H4 (cell line): ENCODE results near the gene ASAP2. TPM values are rescaled to one million over a fixed set of nuclear protein-coding genes. Genes with fewer than 3 reads are reported as not detected.

Experiments used
- DNase-seq: peaks from one replicate; pipeline ENCODE4 v3.0.0-alpha.2; 2015; ENCODE audit warnings: low spot score
- total RNA-seq: library from RNA; depleted of rRNA; stranded (reverse); fragments of >200 nt; shearing (Covaris generic); gene quantifications from 2 replicates; pipeline ENCODE4 v1.2.3, GENCODE V29; 2014

ASAP2 gene
- total RNA-seq, 1 experiment from 2014 or later, result 10.4 TPM

- no peak for DNase-seq
Observed at GRCh38 chr2:9319338-9319715, 112.7 kb downstream of the ASAP2 start.

DNA sequence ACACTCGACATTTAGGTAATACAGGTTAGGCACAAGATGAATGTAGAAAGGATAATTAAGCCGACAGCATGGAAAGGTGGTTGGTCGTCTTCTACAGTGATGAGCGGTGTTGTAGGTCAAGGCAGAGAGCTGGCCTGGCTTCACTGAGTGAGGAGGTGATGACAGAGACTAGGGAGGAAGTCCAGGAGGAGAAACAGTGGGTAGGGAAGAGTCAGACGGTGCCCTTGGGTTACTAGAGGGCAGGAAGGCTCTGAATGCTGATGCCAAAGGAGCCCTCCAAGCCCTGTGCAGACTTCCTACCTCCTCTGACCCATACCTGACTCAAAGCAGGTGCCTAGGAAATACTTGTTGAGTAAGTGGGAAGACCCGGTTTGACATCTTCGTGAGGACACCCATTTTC, 116.0 kb downstream of the ASAP2 start:
- no peak for DNase-seq

DNA sequence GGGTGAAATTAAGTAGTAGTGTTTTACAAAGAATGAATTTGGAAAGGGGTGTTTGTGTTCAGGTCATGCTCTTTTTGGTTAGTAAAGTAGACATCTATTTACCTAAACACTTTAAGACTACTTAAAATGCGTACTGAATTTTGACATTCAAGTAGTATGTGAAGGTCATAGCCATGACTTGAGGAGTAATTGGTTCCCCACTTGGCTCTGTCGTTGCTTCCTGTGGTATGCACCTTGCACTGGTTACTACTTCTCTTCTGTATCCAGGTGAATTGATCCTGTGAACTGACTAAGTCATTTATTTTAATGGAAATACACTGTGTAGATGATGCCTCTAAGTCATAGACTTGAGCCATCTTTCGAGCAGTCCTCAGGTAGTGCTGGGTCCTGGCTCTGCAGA, 118.8 kb downstream of the ASAP2 start:
- DNase-seq, result no peak

DNA sequence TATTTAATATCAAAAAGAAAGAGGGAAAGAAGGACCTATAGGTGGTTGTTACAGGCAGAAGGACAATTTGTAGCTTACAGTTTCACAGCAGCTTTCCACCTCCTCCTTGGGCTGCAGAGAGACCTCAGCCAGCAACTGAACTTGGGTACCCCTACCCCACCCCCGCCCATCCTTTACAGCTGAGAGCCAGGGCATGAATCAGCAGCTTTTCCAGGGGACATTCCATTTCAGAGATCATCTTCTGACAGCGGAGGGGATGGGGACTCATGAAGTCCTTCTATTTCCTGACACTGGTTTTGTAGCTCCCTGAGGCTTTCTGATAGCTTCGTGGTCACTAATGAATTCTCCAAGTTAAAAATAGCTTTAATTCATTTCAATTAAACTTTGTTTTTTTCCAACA, 120.4 kb downstream of the ASAP2 start:
- DNase-seq, result no peak

DNA sequence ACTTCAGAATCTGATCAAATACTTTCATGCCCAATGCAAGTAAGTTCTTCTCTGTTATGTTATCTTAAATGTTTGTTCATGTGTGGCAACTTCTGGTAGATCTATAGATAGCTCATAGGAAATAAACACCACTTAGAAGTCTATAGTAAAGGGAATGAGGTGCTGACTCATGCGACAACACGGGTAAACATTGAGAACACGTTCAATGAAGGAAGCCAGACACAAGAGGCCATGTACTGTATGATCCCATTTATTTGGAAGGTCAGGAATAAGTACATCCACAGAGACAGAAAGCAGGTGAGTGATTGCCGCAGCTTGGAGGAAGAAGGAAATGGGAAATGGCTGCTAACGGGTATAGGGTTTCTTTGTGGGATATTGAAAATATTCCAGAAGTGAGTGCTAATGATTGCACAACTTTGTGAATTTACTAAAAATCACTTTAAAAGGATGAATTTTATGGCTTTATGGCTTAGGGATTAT, 121.3 kb downstream of the ASAP2 start:
- DNase-seq, result peak; percentile 11

GRCh38 chr2:9328931-9329330, 122.3 kb downstream of the ASAP2 start:
- DNase-seq, result no peak

- DNase-seq, result no peak
Observed at GRCh38 chr2:9329497-9329896, 122.9 kb downstream of the ASAP2 start.

DNA sequence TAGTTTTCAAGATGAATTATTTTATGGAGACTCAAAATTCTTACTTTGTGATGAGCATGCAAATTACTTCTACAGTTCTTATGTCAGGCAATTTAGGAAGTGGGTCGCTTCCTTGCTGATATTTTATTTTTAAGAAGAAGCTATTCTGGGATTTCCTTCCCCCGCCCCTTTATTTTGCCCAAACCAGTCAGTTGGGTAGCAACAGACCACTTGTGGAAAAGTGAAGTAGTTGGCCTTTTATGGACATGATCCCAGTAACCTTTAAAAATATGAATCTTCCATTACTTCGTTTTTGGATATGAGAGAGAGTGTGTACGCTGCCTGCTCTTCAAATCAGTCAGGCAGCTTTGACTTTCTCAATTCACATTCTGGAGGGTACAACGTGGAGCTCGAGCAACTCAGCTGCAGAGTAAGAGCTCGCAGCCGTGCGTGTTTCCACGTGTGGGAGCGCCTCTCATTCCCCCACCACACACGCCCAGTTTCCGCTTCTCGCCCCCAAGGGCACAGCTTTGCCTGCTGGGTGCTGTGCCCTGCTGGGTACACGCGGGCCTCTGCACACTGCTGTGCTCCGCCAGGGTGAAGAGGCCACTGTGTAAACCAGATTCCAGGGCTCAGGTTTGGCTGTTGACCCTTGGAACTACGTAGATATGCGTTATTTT, 124.1 kb downstream of the ASAP2 start:
- no peak for DNase-seq

- DNase-seq, result no peak
Observed at GRCh38 chr2:9331704-9332103, 125.1 kb downstream of the ASAP2 start.

DNA sequence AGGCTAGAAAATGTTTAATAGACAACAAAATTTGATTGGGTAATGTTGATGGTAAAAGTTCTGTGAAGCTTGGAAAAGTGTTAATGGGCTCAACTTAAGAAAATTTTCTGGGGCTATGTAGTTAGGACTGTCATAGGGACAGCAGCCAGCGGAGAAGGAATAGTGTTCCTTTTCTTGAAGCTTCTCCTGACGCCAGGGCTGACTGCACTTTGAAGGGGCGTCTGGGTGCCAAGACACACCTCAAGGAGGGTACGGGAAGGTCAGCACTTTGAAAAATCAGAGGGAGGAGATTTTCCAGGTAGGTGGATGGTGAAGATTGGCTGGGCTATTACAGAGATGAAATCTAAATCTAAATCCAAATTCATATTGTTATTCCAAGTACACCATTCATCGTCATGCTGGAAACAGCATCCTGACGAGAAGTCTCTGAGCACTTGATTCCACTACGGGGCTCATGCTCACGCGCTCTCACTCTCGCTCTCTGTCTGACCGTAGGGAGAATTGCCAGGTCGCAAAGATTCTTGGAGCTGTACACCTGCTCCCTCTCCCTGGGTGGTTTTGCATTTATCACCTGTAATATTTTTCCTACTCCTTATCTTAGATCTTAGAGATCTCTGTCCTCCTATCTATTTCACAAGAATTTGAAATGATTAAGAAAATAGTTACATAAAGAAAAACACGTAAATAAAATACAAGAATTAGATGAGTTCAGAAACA, 125.7 kb downstream of the ASAP2 start:
- DNase-seq, result no peak

DNA sequence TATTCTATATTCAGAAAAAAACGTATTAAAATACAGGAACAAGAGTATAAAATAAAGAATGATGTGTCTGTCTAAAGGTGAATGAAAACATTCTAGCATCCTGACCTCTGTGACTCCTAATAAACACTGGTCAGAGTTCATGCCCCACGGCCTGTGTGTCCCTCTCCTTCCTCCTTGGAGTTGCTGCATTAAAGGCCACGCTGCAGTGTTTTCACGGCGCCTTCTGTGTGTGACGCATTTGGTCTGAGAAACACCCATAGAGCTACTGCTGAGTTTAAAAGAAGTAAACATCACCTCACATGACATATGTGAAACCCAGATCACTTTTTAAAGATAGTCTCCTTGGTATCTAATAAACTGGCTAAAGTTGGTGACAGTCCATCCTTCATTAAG, 126.2 kb downstream of the ASAP2 start:
- DNase-seq, result no peak

- peak; percentile 55 for DNase-seq
Observed at GRCh38 chr2:9333591-9334171, 127.1 kb downstream of the ASAP2 start.

DNA sequence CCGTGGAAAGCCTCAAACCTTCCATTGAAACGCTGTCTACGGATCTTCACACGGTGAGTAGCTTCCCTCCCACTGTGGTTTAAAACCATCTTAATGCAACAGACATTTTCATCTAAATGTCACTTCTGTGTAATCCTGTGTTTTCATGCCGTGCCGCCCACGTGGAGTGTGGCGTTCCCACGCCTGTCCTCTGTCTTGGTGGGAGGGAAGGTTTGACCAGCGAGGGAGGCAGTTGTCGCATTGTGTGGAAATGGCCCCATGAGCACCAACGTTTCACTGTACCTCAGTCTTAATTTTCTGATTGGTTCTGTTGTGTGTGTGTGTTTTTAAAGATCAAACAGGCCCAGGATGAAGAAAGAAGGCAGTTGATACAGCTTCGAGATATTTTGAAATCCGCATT, 128.1 kb downstream of the ASAP2 start:
- DNase-seq, result no peak

DNA sequence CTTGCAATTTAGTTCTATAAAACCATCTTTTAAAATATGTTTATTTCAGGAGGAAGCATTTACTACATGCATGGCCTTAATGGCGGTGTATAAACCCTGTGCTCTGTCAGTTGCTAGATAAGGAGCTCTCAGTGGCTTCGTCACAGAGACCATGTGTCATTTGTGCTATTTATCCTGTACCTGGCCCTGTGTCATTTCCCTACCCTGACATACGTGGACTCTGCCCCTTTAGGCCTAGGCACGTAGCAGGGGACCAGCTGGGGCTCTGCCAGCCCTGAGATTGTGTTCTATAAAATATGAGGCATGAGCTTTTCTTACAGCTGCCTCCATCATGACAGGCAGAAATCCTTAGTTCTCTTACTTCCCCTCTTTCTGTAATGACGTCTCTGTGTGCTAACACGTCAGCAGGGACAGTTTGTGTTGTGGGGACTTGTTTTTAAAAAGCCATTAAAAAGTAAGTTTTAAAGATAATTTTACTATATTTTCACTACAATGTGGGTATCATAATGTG, 128.8 kb downstream of the ASAP2 start:
- DNase-seq, result no peak

DNA sequence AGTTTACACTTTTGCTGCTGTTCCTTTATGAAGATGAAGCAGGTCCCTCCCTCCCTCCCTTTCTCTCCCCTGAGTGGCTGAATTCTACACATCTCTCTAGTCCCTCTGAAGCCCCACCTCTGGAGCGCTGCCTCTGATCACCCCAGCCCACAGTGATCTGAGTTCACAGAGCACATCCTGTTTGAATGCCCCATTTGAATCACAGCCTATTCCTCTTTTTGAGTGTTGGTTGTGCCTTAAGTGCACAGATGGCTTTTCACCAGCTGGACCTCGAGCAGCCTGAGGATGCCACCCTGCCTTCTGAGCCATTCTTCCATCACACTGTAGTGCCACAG, 129.6 kb downstream of the ASAP2 start:
- DNase-seq, result peak; percentile 6

DNA sequence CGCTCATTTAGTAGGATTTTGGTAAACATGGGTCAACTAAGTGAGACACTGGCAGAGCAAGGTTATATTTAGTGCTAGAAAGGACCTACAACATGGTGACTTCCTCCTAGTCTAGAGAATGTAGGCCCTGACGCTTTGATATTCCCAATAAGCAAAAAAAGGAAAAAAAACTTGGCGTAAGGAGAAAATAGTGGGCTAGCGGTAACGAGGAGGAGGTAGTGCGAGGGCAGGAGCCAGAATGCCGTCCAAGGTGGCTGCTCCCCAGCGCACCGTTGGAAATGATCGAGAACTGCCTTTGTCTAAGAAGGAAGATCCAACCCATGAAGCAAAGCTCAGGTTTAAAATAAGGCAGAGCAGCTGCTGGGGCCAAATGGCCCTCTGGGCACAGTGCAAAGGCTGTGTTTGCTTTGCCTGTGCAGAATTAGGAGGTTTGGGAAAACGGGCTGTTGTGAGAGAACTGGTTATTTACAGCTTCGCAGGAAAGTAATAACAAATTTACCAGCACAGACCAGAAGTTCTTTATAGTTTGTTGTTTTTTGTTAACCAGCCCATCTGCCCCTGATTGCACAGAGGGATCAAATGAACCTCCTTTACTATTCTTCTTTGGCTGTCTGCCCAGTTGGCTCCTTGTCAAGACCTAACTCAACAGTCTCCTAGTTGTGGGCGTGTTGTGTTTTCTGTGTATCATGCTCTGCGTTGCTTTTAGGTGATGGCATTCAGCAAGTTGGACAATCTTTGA, 130.1 kb downstream of the ASAP2 start:
- peak; percentile 85 for DNase-seq

DNA sequence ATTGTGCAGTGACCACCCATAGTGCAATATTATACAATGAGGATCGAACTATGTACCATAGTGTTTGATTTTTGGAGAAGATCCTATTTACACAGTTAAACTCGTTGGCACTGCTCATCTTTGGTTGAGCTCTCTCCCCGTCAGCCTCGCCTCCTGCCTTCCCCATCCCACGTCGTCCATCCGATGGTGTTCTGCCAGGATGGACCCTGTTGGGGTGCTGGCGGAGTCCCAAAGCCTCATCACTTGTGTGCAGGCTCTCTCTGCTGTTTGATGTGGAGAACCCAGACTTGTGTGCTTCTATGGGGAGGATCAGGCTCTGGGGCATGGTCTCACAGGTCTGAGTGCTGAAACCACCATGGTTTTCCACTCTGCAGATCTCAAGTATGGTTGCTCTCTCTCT, 131.3 kb downstream of the ASAP2 start:
- DNase-seq, result no peak

- DNase-seq, result no peak
Observed at GRCh38 chr2:9341337-9341887, 134.8 kb downstream of the ASAP2 start.

DNA sequence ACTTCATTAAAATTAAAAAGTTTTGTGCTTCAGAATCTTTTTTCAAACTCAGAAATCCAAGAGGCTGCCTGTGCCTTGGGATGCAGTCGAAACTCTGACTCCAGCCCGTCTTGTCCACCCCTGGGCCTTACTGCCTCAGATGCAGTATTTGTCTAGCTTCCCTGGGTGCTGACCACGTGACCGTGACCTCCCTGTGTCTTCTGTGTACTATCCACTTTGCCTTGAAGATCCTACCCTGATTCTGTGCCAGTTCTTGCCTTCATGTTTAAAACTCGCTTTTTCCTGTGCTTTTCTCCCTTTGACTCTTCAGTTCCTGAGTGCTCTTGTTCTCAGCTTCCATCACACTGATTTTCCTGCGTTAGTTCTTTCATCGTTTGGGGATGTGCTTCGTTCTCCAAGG, 136.0 kb downstream of the ASAP2 start:
- DNase-seq, result no peak

DNA sequence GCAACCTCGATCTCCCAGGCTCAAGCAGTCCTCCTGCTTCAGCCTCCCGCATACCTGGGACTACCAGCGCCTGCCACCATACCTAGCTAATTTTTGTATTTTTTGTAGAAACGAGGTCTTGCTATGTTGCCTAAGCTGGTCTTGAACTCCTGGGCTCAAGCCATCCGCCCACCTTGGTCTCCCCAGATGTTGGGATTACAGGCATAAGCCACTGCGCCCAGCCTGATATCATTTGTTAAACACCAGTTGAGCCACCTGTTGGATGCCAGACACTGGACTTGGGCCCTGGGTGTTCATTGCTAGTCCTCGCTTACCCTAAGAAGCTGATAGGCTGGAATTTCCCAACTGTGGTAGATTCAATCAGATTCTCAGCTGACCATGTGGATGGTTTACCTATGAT, 136.9 kb downstream of the ASAP2 start:
- no peak for DNase-seq

GRCh38 chr2:9344434-9344833, 137.8 kb downstream of the ASAP2 start:
- DNase-seq, result no peak

- no peak for DNase-seq
Observed at GRCh38 chr2:9345343-9345742, 138.7 kb downstream of the ASAP2 start.
